Activated naive CD8-positive, alpha-beta T cell (primary cell): Measurements from ENCODE around the gene MYH3.

Source experiments
- H3K27ac Mint-ChIP-seq: one replicate; pipeline ENCODE4 v1.8.0; 2021; ENCODE audit warnings: mixed read lengths
- H3K27me3 Mint-ChIP-seq: one replicate; pipeline ENCODE4 v1.8.0; 2021; ENCODE audit warnings: mixed read lengths
- H3K36me3 Mint-ChIP-seq: one replicate; pipeline ENCODE4 v1.8.0; 2021; ENCODE audit warnings: mixed read lengths
- H3K4me1 Mint-ChIP-seq: one replicate; pipeline ENCODE4 v1.8.0; 2021; ENCODE audit warnings: low read depth, mixed read lengths
- H3K4me3 Mint-ChIP-seq: one replicate; pipeline ENCODE4 v1.8.0; 2021; ENCODE audit warnings: mild to moderate bottlenecking, mixed read lengths
- H3K9me3 Mint-ChIP-seq: one replicate; pipeline ENCODE4 v1.8.0; 2021; ENCODE audit warnings: low read depth, mixed read lengths

Gene MYH3

GRCh38 chr17:10631701-10632100, 25.4 kb downstream of the MYH3 start:
- no peak overlapping the region for H3K4me3 Mint-ChIP-seq
- H3K9me3 Mint-ChIP-seq, result no peaks in the 10 kb centered on the region
- H3K27me3 Mint-ChIP-seq, result no peaks in the 10 kb centered on the region
- H3K4me1 Mint-ChIP-seq, result peaks cover 4% of the 10 kb centered on the region
- H3K36me3 Mint-ChIP-seq, result peaks cover 16% of the 10 kb centered on the region
- no peak overlapping the region for H3K27ac Mint-ChIP-seq

- H3K36me3 Mint-ChIP-seq, result peaks cover 16% of the 10 kb centered on the region
- H3K27ac Mint-ChIP-seq, result no peak overlapping the region
- H3K27me3 Mint-ChIP-seq, result no peaks in the 10 kb centered on the region
- H3K4me1 Mint-ChIP-seq, result peaks cover 4% of the 10 kb centered on the region
- H3K9me3 Mint-ChIP-seq, result no peaks in the 10 kb centered on the region
- H3K4me3 Mint-ChIP-seq, result no peak overlapping the region
These were observed 25.9 kb downstream of the MYH3 start for GRCh38 chr17:10631048-10631700.

- Mint-ChIP-seq H3K36me3 (peaks cover 12% of the 10 kb centered on the region), H3K4me1 (peaks cover 4% of the 10 kb centered on the region), H3K27me3 (no peaks in the 10 kb centered on the region), H3K4me3 (no peak overlapping the region), H3K27ac (no peak overlapping the region), H3K9me3 (no peaks in the 10 kb centered on the region)
These were observed 27.4 kb downstream of the MYH3 start for GRCh38 chr17:10629706-10630105.

GRCh38 chr17:10628756-10629155, 28.4 kb downstream of the MYH3 start:
- Mint-ChIP-seq H3K36me3 (peaks cover 12% of the 10 kb centered on the region), H3K27me3 (no peaks in the 10 kb centered on the region), H3K9me3 (no peaks in the 10 kb centered on the region), H3K27ac (no peak overlapping the region), H3K4me3 (no peak overlapping the region), H3K4me1 (peaks cover 4% of the 10 kb centered on the region)

- Mint-ChIP-seq H3K9me3 (no peaks in the 10 kb centered on the region), H3K27me3 (no peaks in the 10 kb centered on the region), H3K36me3 (peaks cover 10% of the 10 kb centered on the region), H3K27ac (no peak overlapping the region), H3K4me1 (peaks cover 4% of the 10 kb centered on the region), H3K4me3 (no peak overlapping the region)
These were observed 30.7 kb downstream of the MYH3 start for GRCh38 chr17:10626390-10626789.

GRCh38 chr17:10624969-10625368, 32.1 kb downstream of the MYH3 start:
- peaks cover 7% of the 10 kb centered on the region for H3K36me3 Mint-ChIP-seq
- no peaks in the 10 kb centered on the region for H3K9me3 Mint-ChIP-seq
- no peak overlapping the region for H3K27ac Mint-ChIP-seq
- H3K4me3 Mint-ChIP-seq, result no peak overlapping the region
- H3K4me1 Mint-ChIP-seq, result peaks cover 2% of the 10 kb centered on the region
- H3K27me3 Mint-ChIP-seq, result no peaks in the 10 kb centered on the region

GRCh38 chr17:10623737-10624338, 33.3 kb downstream of the MYH3 start:
- no peak overlapping the region for H3K27ac Mint-ChIP-seq
- H3K27me3 Mint-ChIP-seq, result no peaks in the 10 kb centered on the region
- no peak overlapping the region for H3K4me3 Mint-ChIP-seq
- H3K36me3 Mint-ChIP-seq, result peaks cover 2% of the 10 kb centered on the region
- H3K9me3 Mint-ChIP-seq, result no peaks in the 10 kb centered on the region
- H3K4me1 Mint-ChIP-seq, result peaks cover 2% of the 10 kb centered on the region

GRCh38 chr17:10622617-10623485, 34.3 kb downstream of the MYH3 start:
- Mint-ChIP-seq H3K27me3 (peaks cover 3% of the 10 kb centered on the region), H3K4me1 (peaks cover 4% of the 10 kb centered on the region), H3K36me3 (no peaks in the 10 kb centered on the region), H3K4me3 (no peak overlapping the region), H3K27ac (no peak overlapping the region), H3K9me3 (no peaks in the 10 kb centered on the region)

- peaks cover 3% of the 10 kb centered on the region for H3K27me3 Mint-ChIP-seq
- H3K36me3 Mint-ChIP-seq, result no peaks in the 10 kb centered on the region
- H3K9me3 Mint-ChIP-seq, result no peaks in the 10 kb centered on the region
- H3K27ac Mint-ChIP-seq, result no peak overlapping the region
- peaks cover 4% of the 10 kb centered on the region for H3K4me1 Mint-ChIP-seq
- no peak overlapping the region for H3K4me3 Mint-ChIP-seq
These were observed 35.7 kb downstream of the MYH3 start for GRCh38 chr17:10621397-10621796.

GRCh38 chr17:10620823-10621222, 36.3 kb downstream of the MYH3 start:
- H3K4me1 Mint-ChIP-seq, result peaks cover 4% of the 10 kb centered on the region
- H3K4me3 Mint-ChIP-seq, result no peak overlapping the region
- H3K27me3 Mint-ChIP-seq, result peaks cover 3% of the 10 kb centered on the region
- no peaks in the 10 kb centered on the region for H3K36me3 Mint-ChIP-seq
- H3K27ac Mint-ChIP-seq, result no peak overlapping the region
- H3K9me3 Mint-ChIP-seq, result no peaks in the 10 kb centered on the region

- H3K27ac Mint-ChIP-seq, result peak overlapping the region; percentile 46
- H3K4me3 Mint-ChIP-seq, result no peak overlapping the region
- H3K27me3 Mint-ChIP-seq, result peaks cover 3% of the 10 kb centered on the region
- no peaks in the 10 kb centered on the region for H3K9me3 Mint-ChIP-seq
- H3K36me3 Mint-ChIP-seq, result no peaks in the 10 kb centered on the region
- H3K4me1 Mint-ChIP-seq, result peaks cover 4% of the 10 kb centered on the region
These were observed 38.9 kb downstream of the MYH3 start for GRCh38 chr17:10618202-10618635.

GRCh38 chr17:10617120-10617505, 40.0 kb downstream of the MYH3 start:
- Mint-ChIP-seq H3K27ac (no peak overlapping the region), H3K27me3 (peaks cover 3% of the 10 kb centered on the region), H3K9me3 (no peaks in the 10 kb centered on the region), H3K36me3 (no peaks in the 10 kb centered on the region), H3K4me3 (no peak overlapping the region), H3K4me1 (peaks cover 4% of the 10 kb centered on the region)

- H3K4me3 Mint-ChIP-seq, result no peak overlapping the region
- H3K27ac Mint-ChIP-seq, result no peak overlapping the region
- no peaks in the 10 kb centered on the region for H3K9me3 Mint-ChIP-seq
- H3K4me1 Mint-ChIP-seq, result peaks cover 4% of the 10 kb centered on the region
- H3K27me3 Mint-ChIP-seq, result peaks cover 3% of the 10 kb centered on the region
- no peaks in the 10 kb centered on the region for H3K36me3 Mint-ChIP-seq
These were observed 40.5 kb downstream of the MYH3 start for GRCh38 chr17:10616502-10617119.

- H3K4me3 Mint-ChIP-seq, result no peak overlapping the region
These were observed 42.5 kb downstream of the MYH3 start for GRCh38 chr17:10614536-10615155.

More at GRCh38 chr17:10614536-10615155, 42.5 kb downstream of the MYH3 start:
- Mint-ChIP-seq H3K27ac (no peak overlapping the region), H3K9me3 (no peaks in the 10 kb centered on the region), H3K27me3 (peaks cover 7% of the 10 kb centered on the region), H3K4me1 (peaks cover 4% of the 10 kb centered on the region), H3K36me3 (no peaks in the 10 kb centered on the region)
